Breast epithelium (tissue), 3 donors: Measurements from ENCODE around the gene AOC1.

ENCODE experiments used
- CTCF ChIP-seq, 3 donors: fragments of 450-650 bp; IDR thresholded peaks; one replicate each; pipeline ENCODE4 v1.5.1; 2016 to 2017; ENCODE audit warnings: antibody characterized with exemption in 3 of 3, mild to moderate bottlenecking in 3 of 3, moderate library complexity in 3 of 3
- POLR2A ChIP-seq: fragments of 450-650 bp; IDR thresholded peaks from one replicate; pipeline ENCODE4 v1.6.1; 2016; ENCODE audit warnings: antibody characterized with exemption, mild to moderate bottlenecking, moderate library complexity
- POLR2AphosphoS5 ChIP-seq, 3 donors: sonication (generic); formaldehyde crosslinking; IDR thresholded peaks; one replicate each; pipeline ENCODE4 v1.6.1; 2017; ENCODE audit warnings: antibody characterized with exemption in 3 of 3

GRCh38 chr7:150866932-150867564 is 14.7 kb downstream of the AOC1 start:
- TF ChIP-seq CTCF (IDR thresholded peaks at IDR 0.05) = no peak
- no peak for TF ChIP-seq POLR2A
- no peak for TF ChIP-seq POLR2AphosphoS5 (IDR thresholded peaks at IDR 0.05)
